ENCODE data around the gene PDSS2.

PDSS2 gene

DNA sequence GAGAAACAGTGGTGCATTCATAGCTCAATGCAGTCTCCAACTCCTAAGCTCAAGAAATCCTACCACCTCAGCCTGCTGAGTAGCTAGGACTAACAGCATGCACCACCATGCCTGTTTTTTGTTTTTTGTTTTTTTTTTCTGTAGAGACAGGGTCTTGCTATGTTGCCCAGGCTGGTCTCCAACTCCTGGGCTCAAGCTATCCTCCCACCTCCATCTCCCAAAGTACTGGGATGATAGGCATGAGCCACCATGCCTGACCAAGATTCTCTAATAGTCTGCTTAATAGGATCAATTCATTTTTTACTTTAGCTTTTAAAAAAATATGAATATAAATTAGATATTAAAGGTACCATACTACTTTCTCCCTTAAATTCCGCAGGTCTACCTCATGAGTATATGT, 191.7 kb downstream of the PDSS2 start:
- no peak for DNase-seq (ENCODE audit: low read depth)

- no peak for DNase-seq (ENCODE audit: low read depth)
These were observed 192.4 kb downstream of the PDSS2 start for GRCh38 chr6:107267006-107267405.

DNA sequence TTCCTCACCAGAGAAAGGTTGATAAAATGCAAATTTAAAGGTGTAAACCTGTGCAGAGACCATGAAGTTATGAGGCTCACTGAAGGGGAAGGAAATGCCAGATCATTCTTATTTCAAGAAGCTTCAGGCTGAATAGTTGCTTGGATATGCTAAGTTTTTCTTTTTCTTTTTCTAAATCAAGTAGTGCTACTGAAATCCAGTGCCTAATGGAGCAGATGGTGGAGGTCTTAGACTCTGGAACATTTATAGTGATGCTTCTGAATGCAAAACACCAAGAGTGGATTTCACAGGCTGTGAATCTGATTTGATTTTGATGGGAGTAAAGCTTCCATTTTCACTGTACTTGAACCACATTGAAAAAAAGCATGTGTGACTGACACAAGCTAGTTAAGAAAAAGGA, 192.8 kb downstream of the PDSS2 start:
- no peak for DNase-seq (ENCODE audit: low read depth)

GRCh38 chr6:107264357-107264840, 195.0 kb downstream of the PDSS2 start:
- DNase-seq (ENCODE audit: low read depth), result no peak

GRCh38 chr6:107259951-107260350, 199.4 kb downstream of the PDSS2 start:
- no peak for DNase-seq (ENCODE audit: low read depth)

- DNase-seq (ENCODE audit: low read depth), result no peak
These were observed 211.2 kb downstream of the PDSS2 start for GRCh38 chr6:107248147-107248546.

DNA sequence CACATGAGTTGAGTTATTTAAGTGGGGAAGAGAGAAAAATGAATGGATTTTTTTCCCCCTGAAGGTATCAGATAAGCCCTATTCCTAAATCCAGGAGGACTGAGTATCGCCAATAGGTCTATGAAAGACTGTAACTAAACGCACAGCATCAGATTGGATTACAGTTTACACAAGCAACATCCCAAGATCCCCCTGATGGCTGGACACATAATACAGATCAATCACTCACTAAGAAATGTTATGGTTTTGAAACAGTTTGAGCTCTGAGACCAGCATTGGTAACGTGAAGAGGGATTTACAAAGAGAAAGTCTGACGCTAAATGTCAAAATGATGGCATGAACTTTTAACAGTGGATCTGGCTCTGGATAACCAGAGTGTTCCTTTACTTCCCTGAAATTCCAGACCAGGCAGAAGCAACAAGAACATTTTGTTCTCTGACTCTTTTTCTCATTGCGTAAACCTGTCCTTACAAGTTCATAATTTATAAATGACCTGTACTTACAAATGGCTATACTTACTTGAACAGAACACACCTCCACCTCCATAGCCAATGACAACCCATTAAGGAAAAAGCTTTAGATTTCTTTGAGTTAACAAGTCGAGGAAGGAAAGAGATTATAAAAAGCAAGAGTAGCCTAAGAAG, 212.3 kb downstream of the PDSS2 start:
- DNase-seq (ENCODE audit: low read depth), result no peak

DNA sequence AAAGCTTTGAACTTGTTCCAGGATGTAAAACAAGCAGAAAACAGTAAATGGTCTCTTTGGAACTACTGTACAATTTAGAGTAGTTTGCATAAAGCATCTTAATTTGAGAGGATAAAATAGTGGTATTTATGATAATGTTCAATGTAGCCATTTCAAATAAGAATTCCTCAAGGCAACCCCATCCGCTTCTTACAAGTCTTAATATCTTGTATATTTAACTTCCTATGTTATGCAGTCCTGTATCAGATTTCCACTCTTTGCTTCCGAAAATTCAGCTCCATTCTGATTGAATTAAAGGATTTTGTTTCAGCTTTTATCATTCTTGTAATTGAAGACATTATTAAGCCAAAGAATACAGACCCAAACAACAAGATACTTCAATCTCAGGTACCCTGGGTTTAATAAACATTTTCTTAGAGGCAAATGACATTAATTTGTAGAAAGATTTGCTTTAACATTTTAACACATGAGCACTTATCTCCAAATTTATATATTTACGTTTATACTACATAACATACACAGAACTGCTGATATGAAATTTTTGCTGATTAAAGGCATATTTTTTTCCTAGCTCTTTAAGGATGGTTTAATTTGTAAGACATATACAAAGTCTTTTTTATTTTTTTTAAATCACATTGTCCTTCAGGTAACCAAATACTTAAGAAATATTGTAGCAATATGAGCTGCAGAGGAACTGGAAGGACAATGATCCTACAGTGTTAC, 213.0 kb downstream of the PDSS2 start:
- DNase-seq (ENCODE audit: low read depth), result no peak

- DNase-seq (ENCODE audit: low read depth), result no peak
These were observed 214.5 kb downstream of the PDSS2 start for GRCh38 chr6:107244742-107245480.

GRCh38 chr6:107244082-107244741, 215.2 kb downstream of the PDSS2 start:
- no peak for DNase-seq (ENCODE audit: low read depth)

- DNase-seq (ENCODE audit: low read depth), result no peak
These were observed 215.9 kb downstream of the PDSS2 start for GRCh38 chr6:107243471-107243870.

GRCh38 chr6:107237992-107238660, 221.2 kb downstream of the PDSS2 start:
- no peak for DNase-seq (ENCODE audit: low read depth)

DNA sequence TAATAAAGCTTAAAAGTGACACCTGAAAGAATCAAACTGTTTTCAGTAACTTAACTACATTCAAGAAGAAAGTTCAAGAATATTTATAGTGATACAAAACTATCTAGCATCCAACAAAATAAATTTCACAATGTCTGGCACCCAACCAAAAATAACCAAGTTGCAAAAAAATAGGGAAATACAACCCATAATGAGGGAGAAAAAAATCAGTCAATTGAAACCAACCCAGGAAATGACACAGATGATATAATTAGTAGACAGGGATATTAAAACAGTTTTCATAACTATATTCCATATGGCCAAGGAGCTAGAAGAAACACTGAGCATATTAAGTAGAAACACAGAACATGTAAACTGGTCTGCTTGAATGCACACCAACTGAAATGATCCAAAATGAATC, 223.9 kb downstream of the PDSS2 start:
- no peak for DNase-seq (ENCODE audit: low read depth)

- no peak for DNase-seq (ENCODE audit: low read depth)
These were observed 224.4 kb downstream of the PDSS2 start for GRCh38 chr6:107235007-107235406.

DNA sequence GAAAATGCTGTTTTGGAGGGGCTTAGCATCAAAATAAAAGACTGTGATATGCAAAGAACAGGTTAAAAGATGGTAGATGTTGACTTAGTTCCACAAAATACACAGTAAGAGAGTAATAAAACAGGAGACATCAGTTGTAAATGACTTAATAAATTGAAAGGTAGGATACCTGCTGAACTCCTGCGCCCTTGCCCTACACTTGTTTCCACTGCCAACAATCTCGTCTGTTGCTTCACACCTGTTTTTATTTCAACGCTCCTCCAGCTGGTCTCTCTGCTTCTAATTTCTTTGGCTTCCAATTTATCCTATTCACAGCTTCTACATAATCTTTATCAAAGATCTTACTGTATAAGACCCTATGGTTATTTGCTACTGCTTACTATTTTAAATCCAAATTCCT, 228.1 kb downstream of the PDSS2 start:
- DNase-seq (ENCODE audit: low read depth), result no peak

DNA sequence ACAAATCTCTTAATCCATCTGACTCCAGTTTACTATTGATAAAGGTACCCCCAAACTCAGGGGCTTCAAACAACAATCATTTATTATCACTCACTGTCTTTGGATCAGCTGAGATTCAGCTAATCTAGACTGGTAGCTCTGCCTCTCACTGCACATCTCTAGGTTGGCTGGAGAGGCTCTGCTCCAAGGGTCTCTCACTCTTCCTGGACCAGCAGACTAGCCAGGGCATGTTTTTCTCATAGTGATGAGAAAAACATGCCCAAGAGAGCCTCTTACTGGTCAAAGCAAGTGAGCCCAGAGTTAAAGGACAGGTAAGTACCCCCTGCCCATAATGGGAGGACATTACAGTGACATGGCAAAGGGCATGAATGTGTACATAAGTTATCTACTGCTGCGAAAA, 228.9 kb downstream of the PDSS2 start:
- DNase-seq (ENCODE audit: low read depth), result no peak

DNA sequence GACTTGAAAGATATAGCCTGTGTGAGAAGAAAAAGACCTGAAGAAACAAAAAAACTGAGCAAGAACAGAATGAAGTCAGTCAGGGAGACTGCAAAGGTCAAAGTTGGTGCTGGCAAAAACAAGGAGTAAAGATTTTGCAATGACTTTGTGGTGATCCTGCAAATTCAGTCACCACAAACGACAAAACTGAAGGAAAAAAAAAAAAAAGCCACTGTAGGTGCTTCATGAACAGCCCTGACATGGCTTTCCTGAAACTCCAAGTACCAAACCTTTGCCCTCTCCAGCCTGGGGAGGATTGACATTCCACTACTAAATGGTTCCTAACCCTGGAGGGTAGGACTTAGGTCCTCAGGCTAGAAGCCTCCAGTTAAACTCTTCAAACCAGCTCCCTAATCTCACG, 229.3 kb downstream of the PDSS2 start:
- DNase-seq (ENCODE audit: low read depth), result no peak

DNA sequence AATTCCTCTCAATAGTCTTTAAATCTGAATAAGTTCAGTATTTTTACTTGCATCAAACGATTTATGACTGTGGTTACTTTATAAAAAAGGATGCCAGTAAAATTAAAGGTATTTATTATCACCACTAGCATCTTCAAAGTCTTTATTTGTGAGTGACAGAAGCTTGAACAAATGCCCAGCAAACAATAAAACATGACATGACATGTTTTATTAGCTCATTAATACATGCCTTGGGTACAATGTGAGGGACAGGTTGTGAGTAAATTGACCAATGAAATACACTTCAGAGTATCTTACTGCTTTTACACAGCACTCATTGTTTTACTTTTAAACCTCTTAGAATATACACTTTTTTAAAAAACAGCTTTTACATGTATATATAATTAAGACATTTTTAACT, 230.6 kb downstream of the PDSS2 start:
- DNase-seq (ENCODE audit: low read depth), result no peak

DNA sequence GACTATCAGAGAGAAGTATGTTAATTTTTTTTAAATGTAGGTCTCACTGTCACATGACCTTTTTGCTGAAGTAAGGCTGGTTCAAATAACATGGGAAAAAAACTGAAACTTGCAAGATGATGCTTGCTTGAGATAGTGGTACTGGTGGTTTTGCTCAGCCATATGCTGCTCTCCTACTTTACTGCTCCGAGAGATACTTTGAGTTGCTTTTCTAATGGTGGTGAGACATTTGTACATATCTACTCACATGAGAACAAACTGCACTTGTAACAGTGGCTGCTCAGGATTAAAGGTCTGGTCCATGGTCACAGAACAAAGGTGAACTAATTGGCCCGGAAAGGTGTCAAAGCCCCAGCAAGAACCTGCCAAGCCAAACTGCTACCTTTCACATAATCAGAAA, 237.8 kb downstream of the PDSS2 start:
- no peak for DNase-seq (ENCODE audit: low read depth)

GRCh38 chr6:107219851-107220250, 239.5 kb downstream of the PDSS2 start:
- no peak for DNase-seq (ENCODE audit: low read depth)

DNA sequence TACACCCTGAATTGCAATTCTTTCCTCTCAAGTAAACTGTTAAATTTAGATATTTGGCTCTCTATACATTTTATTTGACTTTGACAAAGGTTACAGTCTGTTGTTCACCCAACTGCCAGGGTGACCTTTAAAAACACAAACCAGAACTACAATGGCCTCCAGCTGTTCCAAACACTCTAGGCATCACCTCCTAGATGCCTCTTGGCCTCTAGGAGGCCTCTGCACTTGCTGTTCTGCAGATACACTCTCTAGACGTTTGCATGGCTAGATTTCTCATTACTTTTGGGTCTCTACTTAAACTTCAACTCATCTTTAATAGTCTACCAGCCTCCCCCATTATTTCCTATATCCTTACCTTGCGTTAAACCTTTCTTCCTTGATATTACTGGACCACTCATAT, 241.2 kb downstream of the PDSS2 start:
- DNase-seq (ENCODE audit: low read depth), result no peak

DNA sequence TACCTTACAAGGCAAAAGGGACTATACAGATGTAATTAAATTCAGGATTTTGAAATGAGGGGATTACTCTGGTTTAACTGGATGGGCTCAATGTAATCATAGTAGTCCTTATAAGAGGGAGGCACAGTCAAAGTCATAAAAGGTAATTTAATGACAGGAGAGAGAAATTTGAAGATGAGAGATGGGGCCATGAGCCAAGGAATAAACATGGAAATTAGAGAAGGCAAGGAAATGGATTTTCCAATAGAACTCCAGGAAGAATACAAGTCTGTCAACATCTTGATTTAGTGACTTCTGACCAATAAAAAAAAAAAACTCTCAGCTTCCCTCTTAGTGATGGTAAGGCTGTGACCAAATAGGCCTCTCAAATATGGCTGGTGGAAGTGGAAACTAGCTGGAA, 242.1 kb downstream of the PDSS2 start:
- no peak for DNase-seq (ENCODE audit: low read depth)

All from HS-27A (cell line).